HL-60 (cell line): ENCODE measurements around the gene CD40.
A peak's percentile ranks its signal among the peaks of the same experiment; 100 is the strongest.

Source experiments
- DNase-seq, 2 experiments: peaks; one replicate each; pipeline ENCODE4 v3.0.0-alpha.2; 2010 to 2020; ENCODE audit warnings: low read depth in 1 of 2, low spot score in 1 of 2
- H3K27ac ChIP-seq: fragments of 250-450 bp; sonication (Bioruptor Pico); replicated peaks from 2 replicates; pipeline ENCODE4 v1.5.1; 2020; ENCODE audit warnings: mild to moderate bottlenecking, moderate library complexity
- H3K27me3 ChIP-seq: fragments of 250-450 bp; sonication (Bioruptor Pico); 2 replicates; pipeline ENCODE4 v1.5.1; 2021; ENCODE audit warnings: mild to moderate bottlenecking, moderate library complexity; ENCODE audit not compliant: insufficient read depth, poor library complexity, severe bottlenecking
- H3K4me3 ChIP-seq: replicated peaks from 2 replicates; pipeline ENCODE4 v1.5.1; 2011; ENCODE audit warnings: mild to moderate bottlenecking, control low read depth, low read length; ENCODE audit not compliant: insufficient read depth
- CTCF ChIP-seq: IDR thresholded peaks from one replicate; pipeline ENCODE4 v1.5.1; 2011; ENCODE audit warnings: low read length, control low read depth, inconsistent platforms; ENCODE audit not compliant: insufficient read depth
- GABPA ChIP-seq: IDR thresholded peaks from 2 replicates; pipeline ENCODE4 v1.6.1; 2012; ENCODE audit warnings: low read depth
- POLR2AphosphoS5 ChIP-seq: IDR thresholded peaks from 2 replicates; pipeline ENCODE4 v1.6.1; 2012; ENCODE audit warnings: low read depth
- REST ChIP-seq: IDR thresholded peaks from 2 replicates; pipeline ENCODE4 v1.6.1; 2012; ENCODE audit warnings: low read depth; ENCODE audit not compliant: insufficient replicate concordance
- SPI1 ChIP-seq: IDR thresholded peaks from 2 replicates; pipeline ENCODE4 v1.6.1; 2012; ENCODE audit warnings: low read depth, mild to moderate bottlenecking, borderline replicate concordance

Gene CD40

GRCh38 chr20:46127396-46128010, 9.4 kb downstream of the CD40 start:
- Histone ChIP-seq H3K27ac (no peak overlapping the region), H3K27me3 (peaks cover 5% of the 10 kb centered on the region), H3K4me3 (no peak overlapping the region)
- TF ChIP-seq REST (no peak), CTCF (no peak)
- DNase-seq, result no peak

- DNase-seq, result no peak
- peak; percentile 16 for TF ChIP-seq CTCF
- no peak for TF ChIP-seq GABPA
- Histone ChIP-seq H3K4me3 (no peak overlapping the region), H3K27me3 (peaks cover 5% of the 10 kb centered on the region), H3K27ac (no peak overlapping the region)
Observed at GRCh38 chr20:46128310-46129151, 10.4 kb downstream of the CD40 start.

GRCh38 chr20:46129955-46130481, 11.9 kb downstream of the CD40 start:
- H3K4me3 ChIP-seq, result no peak overlapping the region
- DNase-seq, result no peak
- TF ChIP-seq GABPA (no peak), CTCF (no peak), REST (no peak)
- H3K27ac ChIP-seq, result no peak overlapping the region
- H3K27me3 ChIP-seq, result peaks cover 5% of the 10 kb centered on the region

GRCh38 chr20:46130534-46130933, 12.4 kb downstream of the CD40 start:
- DNase-seq, result no peak
- TF ChIP-seq POLR2AphosphoS5 (no peak), CTCF (no peak), SPI1 (no peak)
- Histone ChIP-seq H3K4me3 (no peak overlapping the region), H3K27ac (no peak overlapping the region), H3K27me3 (peaks cover 5% of the 10 kb centered on the region)
